H1 (cell line): ENCODE measurements around the gene SIGLEC14.

Experiments
- CTCF ChIP-seq, 3 experiments: IDR thresholded peaks; 1 replicate in 2 of 3; 2 replicates in 1 of 3; pipeline versions ENCODE4 v1.5.1 to v1.6.1; 2011; ENCODE audit warnings: low read length in 3 of 3, mild to moderate bottlenecking in 3 of 3, inconsistent platforms in 2 of 3, low read depth in 1 of 3, moderate library complexity in 1 of 3; ENCODE audit not compliant: insufficient read depth in 1 of 3; ENCODE audit errors: control extremely low read depth in 1 of 3
- SP2 ChIP-seq: IDR thresholded peaks from 2 replicates; pipeline ENCODE4 v1.6.1; 2012; ENCODE audit warnings: mild to moderate bottlenecking, low read length, inconsistent platforms
- USF2 ChIP-seq: IDR thresholded peaks from 2 replicates; pipeline ENCODE4 v1.6.1; 2011; ENCODE audit warnings: low read length, improper control_type of control experiment

- TF ChIP-seq SP2 (no peak), CTCF (IDR thresholded peaks at IDR 0.05; ENCODE audit: control extremely low read depth in 1 of 3, insufficient read depth in 1 of 3, low read depth in 1 of 3, low read length in 3 of 3) (no peak), USF2 (no peak)
Observed at GRCh38 chr19:51614789-51615188, 31.8 kb downstream of the SIGLEC14 start.
